Measurements from ENCODE around the gene PGAM5. TPM values are rescaled to one million over a fixed set of nuclear protein-coding genes. Genes with fewer than 3 reads are reported as not detected.

PGAM5 gene
- 10 to 100 TPM; 19.7 to 24.6 (median 23.7) TPM for total RNA-seq
- 10 to 100 TPM in 2 of 3 donors, 1 to 10 TPM in 1; 9.6 to 37.1 (median 19.9) TPM for polyA plus RNA-seq

- WGBS, 2 donors: 0 to 1% methylated on average over 94 of the region's 94 CpGs
Measured at GRCh38 chr12:132710405-132711079, at the start of gene PGAM5. Gene PGAM5 (plus strand): TSS chr12:132710842. CDS start chr12:132710877, 35 bp downstream.

DNA sequence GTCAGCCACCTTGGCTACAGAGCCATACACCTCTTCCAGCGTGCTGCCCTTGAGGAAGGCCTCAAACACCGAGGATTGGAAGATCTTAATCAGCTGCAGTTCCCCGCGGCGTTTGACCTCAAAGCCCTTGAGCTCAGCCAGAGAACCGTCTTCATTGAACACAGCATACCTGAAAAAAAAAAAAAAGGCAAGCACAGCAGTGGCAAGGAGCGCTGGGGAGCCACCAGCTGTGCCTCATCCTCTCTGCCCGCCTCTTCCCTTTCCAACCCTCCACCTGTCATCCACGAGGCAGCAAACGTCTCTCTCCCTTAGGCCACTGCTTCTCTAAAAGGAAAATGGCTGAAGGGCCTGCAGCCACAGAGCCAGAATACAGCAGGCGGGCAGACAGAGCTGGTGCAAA, 49.6 kb upstream of the PGAM5 start:
- 73 to 89% methylated on average over 11 of the region's 11 CpGs for WGBS, 2 donors
- peaks cover 6 to 96% (median 45%) of the 10 kb centered on the region in 4 donors for H3K36me3 ChIP-seq
- H3K4me1 ChIP-seq: no peaks in the 10 kb centered on the region
- intact Hi-C loops (cut with DNase I): no loop called here
- H3K9me3 ChIP-seq: no peaks in the 10 kb centered on the region
- H3K27ac ChIP-seq: no peak overlapping the region
- no peak overlapping the region for H3K4me3 ChIP-seq
- TF ChIP-seq, protein P1, sequence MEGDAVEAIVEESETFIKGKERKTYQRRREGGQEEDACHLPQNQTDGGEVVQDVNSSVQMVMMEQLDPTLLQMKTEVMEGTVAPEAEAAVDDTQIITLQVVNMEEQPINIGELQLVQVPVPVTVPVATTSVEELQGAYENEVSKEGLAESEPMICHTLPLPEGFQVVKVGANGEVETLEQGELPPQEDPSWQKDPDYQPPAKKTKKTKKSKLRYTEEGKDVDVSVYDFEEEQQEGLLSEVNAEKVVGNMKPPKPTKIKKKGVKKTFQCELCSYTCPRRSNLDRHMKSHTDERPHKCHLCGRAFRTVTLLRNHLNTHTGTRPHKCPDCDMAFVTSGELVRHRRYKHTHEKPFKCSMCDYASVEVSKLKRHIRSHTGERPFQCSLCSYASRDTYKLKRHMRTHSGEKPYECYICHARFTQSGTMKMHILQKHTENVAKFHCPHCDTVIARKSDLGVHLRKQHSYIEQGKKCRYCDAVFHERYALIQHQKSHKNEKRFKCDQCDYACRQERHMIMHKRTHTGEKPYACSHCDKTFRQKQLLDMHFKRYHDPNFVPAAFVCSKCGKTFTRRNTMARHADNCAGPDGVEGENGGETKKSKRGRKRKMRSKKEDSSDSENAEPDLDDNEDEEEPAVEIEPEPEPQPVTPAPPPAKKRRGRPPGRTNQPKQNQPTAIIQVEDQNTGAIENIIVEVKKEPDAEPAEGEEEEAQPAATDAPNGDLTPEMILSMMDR (IDR thresholded peaks at IDR 0.05): no peak
- TF ChIP-seq POLR2A (IDR thresholded peaks at IDR 0.05) (no peak), EP300 (IDR thresholded peaks at IDR 0.05) (no peak), POLR2AphosphoS5 (IDR thresholded peaks at IDR 0.05) (no peak)
- peak; percentile 18 for DNase-seq
- H3K27me3 ChIP-seq: no peaks in the 10 kb centered on the region

More at GRCh38 chr12:132710405-132711079, at the start of gene PGAM5:
- Histone ChIP-seq H3K4me3 (peak within 1 kb of the TSS; percentile 70 to 97 (median 94)), H3K4me1 (peaks cover 0 to 24% (median 20%) of the 10 kb centered on the region in 4 donors), H3K27ac (peak within 1 kb of the TSS; percentile 73 to 86 (median 83)), H3K9me3 (no peaks in the 10 kb centered on the region), H3K27me3 (no peaks in the 10 kb centered on the region), H3K36me3 (peaks cover 0 to 6% (median 0%) of the 10 kb centered on the region in 4 donors)
- intact Hi-C loops (cut with DNase I): loop anchor here (1.0 kb wide), 1 partner anchor 23 kb away; the partner anchor contains the start of genes POLE and PXMP2
- DNase-seq: peak; percentile 85
- TF ChIP-seq EP300 (IDR thresholded peaks at IDR 0.05): no peak
- peak in 1 of 2 donors; percentile 22 for TF ChIP-seq POLR2A (IDR thresholded peaks at IDR 0.05)
- TF ChIP-seq, protein P1 (IDR thresholded peaks at IDR 0.05): no peak
- peak; percentile 20 to 85 (median 72) for TF ChIP-seq POLR2AphosphoS5 (IDR thresholded peaks at IDR 0.05)

- no peaks in the 10 kb centered on the region for H3K27me3 ChIP-seq
- H3K4me1 ChIP-seq: no peaks in the 10 kb centered on the region
- peaks cover 6 to 96% (median 48%) of the 10 kb centered on the region in 4 donors for H3K36me3 ChIP-seq
- TF ChIP-seq EP300 (IDR thresholded peaks at IDR 0.05) (no peak), POLR2A (IDR thresholded peaks at IDR 0.05) (no peak), POLR2AphosphoS5 (IDR thresholded peaks at IDR 0.05) (no peak)
- TF ChIP-seq, protein P1 (IDR thresholded peaks at IDR 0.05): no peak
- H3K27ac ChIP-seq: no peak overlapping the region
- no peak overlapping the region for H3K4me3 ChIP-seq
- 77 to 92% methylated on average over 5 of the region's 5 CpGs for WGBS, 2 donors
- intact Hi-C loops (cut with DNase I): no loop called here
- DNase-seq: peak; percentile 35
- H3K9me3 ChIP-seq: no peaks in the 10 kb centered on the region
Measured at GRCh38 chr12:132661972-132662371, 48.7 kb upstream of the PGAM5 start.

GRCh38 chr12:132662901-132663755, 47.5 kb upstream of the PGAM5 start:
- DNase-seq: peak; percentile 25
- WGBS, 2 donors: 75 to 91% methylated on average over 29 of the region's 29 CpGs
- Histone ChIP-seq H3K27ac (no peak overlapping the region), H3K4me1 (no peaks in the 10 kb centered on the region), H3K9me3 (no peaks in the 10 kb centered on the region), H3K27me3 (no peaks in the 10 kb centered on the region), H3K36me3 (peaks cover 5 to 96% (median 45%) of the 10 kb centered on the region in 4 donors), H3K4me3 (no peak overlapping the region)
- TF ChIP-seq EP300 (IDR thresholded peaks at IDR 0.05) (no peak), POLR2A (IDR thresholded peaks at IDR 0.05) (no peak), POLR2AphosphoS5 (IDR thresholded peaks at IDR 0.05) (no peak)
- TF ChIP-seq, protein P1 (IDR thresholded peaks at IDR 0.05): no peak
- intact Hi-C loops (cut with DNase I): no loop called here
